Left ventricle myocardium inferior (tissue), 1 donor: Measurements from ENCODE around the gene ADAMTSL1. TPM values are rescaled to one million over a fixed set of nuclear protein-coding genes. Genes with fewer than 3 reads are reported as not detected.

Experiments used
- DNase-seq: peaks from one replicate; pipeline ENCODE4 v3.0.0-alpha.2; 2020
- H3K27ac ChIP-seq: fragments of 200-600 bp; replicated peaks from 2 replicates; pipeline ENCODE4 v1.8.0; 2021
- H3K27me3 ChIP-seq: fragments of 200-600 bp; 2 replicates; pipeline ENCODE4 v1.8.0; 2021; ENCODE audit warnings: low read depth
- H3K36me3 ChIP-seq: fragments of 200-600 bp; 2 replicates; pipeline ENCODE4 v1.8.0; 2021
- H3K4me1 ChIP-seq: fragments of 200-600 bp; 2 replicates; pipeline ENCODE4 v1.8.0; 2021
- H3K4me3 ChIP-seq: fragments of 200-600 bp; 2 replicates; pipeline ENCODE4 v1.8.0; 2021; ENCODE audit warnings: mild to moderate bottlenecking, moderate library complexity
- H3K9me3 ChIP-seq: fragments of 200-600 bp; replicated peaks from 2 replicates; pipeline ENCODE4 v1.8.0; 2021
- intact Hi-C: fragments of 100-400 bp; cut with micrococcal nuclease; formaldehyde crosslinking; loops from one replicate; pipeline ENCODE4 v1.11.0; 2022
- total RNA-seq: library from RNA; stranded (reverse); fragmentation: NEBNext Ultra II Directional; extraction: Animal tissue kit (Norgen Biotek cat#: 25700); gene quantifications from one replicate; pipeline ENCODE4 v1.2.1, GENCODE V29; 2021
- TF ChIP-seq, protein P1 (sequence below): fragments of 200-600 bp; IDR thresholded peaks from 2 replicates; pipeline ENCODE4 v1.8.0; 2021; ENCODE audit warnings: antibody characterized with exemption, mild to moderate bottlenecking, borderline replicate concordance
- donor health status: DM: no; HTN: yes; CAD: no; lungs with severe emphysema.

ADAMTSL1 gene
- total RNA-seq, 1 donor from 2014 or later, result 1.7 TPM

- Histone ChIP-seq H3K4me3 (no peak overlapping the region), H3K4me1 (no peaks in the 10 kb centered on the region), H3K27me3 (no peaks in the 10 kb centered on the region), H3K36me3 (no peaks in the 10 kb centered on the region), H3K27ac (no peak overlapping the region), H3K9me3 (peaks cover 7% of the 10 kb centered on the region)
- intact Hi-C loops, result no loop called here
- TF ChIP-seq, protein P1, sequence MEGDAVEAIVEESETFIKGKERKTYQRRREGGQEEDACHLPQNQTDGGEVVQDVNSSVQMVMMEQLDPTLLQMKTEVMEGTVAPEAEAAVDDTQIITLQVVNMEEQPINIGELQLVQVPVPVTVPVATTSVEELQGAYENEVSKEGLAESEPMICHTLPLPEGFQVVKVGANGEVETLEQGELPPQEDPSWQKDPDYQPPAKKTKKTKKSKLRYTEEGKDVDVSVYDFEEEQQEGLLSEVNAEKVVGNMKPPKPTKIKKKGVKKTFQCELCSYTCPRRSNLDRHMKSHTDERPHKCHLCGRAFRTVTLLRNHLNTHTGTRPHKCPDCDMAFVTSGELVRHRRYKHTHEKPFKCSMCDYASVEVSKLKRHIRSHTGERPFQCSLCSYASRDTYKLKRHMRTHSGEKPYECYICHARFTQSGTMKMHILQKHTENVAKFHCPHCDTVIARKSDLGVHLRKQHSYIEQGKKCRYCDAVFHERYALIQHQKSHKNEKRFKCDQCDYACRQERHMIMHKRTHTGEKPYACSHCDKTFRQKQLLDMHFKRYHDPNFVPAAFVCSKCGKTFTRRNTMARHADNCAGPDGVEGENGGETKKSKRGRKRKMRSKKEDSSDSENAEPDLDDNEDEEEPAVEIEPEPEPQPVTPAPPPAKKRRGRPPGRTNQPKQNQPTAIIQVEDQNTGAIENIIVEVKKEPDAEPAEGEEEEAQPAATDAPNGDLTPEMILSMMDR, result no peak
- DNase-seq, result no peak
Measured at GRCh38 chr9:18550286-18550685, 76.3 kb downstream of the ADAMTSL1 start.

- H3K9me3 ChIP-seq, result peaks cover 19% of the 10 kb centered on the region
- intact Hi-C loops, result no loop called here
- no peaks in the 10 kb centered on the region for H3K4me1 ChIP-seq
- no peak for DNase-seq
- no peak overlapping the region for H3K27ac ChIP-seq
- no peaks in the 10 kb centered on the region for H3K27me3 ChIP-seq
- no peaks in the 10 kb centered on the region for H3K36me3 ChIP-seq
- TF ChIP-seq, protein P1, result no peak
- no peak overlapping the region for H3K4me3 ChIP-seq
Measured at GRCh38 chr9:18554244-18554643, 80.3 kb downstream of the ADAMTSL1 start.

DNA sequence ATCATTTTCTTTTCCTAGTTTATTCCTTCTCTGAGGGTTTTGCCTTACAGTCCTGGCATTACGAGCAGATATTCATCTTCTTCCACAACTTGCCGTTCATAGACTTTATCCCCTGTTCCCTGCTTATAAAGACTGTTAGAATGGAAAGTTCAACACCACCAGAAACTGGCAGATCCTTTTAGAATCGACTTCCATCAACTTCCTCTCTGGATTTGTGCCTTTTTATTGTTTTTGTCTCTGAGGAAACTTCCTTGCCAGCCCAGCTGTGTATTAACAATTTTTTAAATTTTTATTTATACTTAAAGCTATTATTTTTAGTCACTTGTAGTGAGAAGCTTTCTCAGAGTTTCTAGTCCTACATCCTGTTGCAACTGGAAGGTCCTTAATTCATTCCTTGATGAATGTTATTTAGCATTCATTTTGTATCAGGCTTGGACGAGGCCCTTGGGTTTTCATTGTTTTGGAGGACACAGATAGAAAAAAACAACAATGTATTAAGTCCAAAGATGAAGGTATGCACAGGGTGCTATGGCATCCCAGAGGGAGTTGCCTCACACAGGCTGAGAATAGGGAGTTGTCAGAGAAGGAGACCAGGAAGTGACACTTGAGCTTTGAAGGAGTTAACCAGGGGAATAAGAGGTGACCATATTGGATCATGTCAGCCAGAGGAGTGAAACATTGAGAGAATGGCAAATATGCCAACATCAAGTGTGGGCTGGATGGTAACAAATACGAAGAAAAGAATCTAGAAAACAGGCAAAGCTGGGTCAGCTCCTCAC, 81.3 kb downstream of the ADAMTSL1 start:
- DNase-seq, result no peak
- TF ChIP-seq, protein P1, result no peak
- H3K36me3 ChIP-seq, result no peaks in the 10 kb centered on the region
- H3K27me3 ChIP-seq, result no peaks in the 10 kb centered on the region
- H3K4me1 ChIP-seq, result no peaks in the 10 kb centered on the region
- peaks cover 29% of the 10 kb centered on the region for H3K9me3 ChIP-seq
- intact Hi-C loops, result no loop called here
- no peak overlapping the region for H3K4me3 ChIP-seq
- H3K27ac ChIP-seq, result peak overlapping the region; percentile 31

- no peak for DNase-seq
- TF ChIP-seq, protein P1, result no peak
- Histone ChIP-seq H3K27me3 (no peaks in the 10 kb centered on the region), H3K36me3 (no peaks in the 10 kb centered on the region), H3K27ac (no peak overlapping the region), H3K9me3 (peaks cover 37% of the 10 kb centered on the region), H3K4me1 (no peaks in the 10 kb centered on the region), H3K4me3 (no peak overlapping the region)
- intact Hi-C loops, result no loop called here
Measured at GRCh38 chr9:18564018-18564880, 90.3 kb downstream of the ADAMTSL1 start.

- Histone ChIP-seq H3K27ac (no peak overlapping the region), H3K36me3 (no peaks in the 10 kb centered on the region), H3K9me3 (peaks cover 19% of the 10 kb centered on the region), H3K4me3 (no peak overlapping the region), H3K4me1 (no peaks in the 10 kb centered on the region), H3K27me3 (no peaks in the 10 kb centered on the region)
- TF ChIP-seq, protein P1, result no peak
- no peak for DNase-seq
- intact Hi-C loops, result no loop called here
Measured at GRCh38 chr9:18566121-18566520, 92.2 kb downstream of the ADAMTSL1 start.
